Measurements from ENCODE around the gene SH3BP4. TPM values are rescaled to one million over a fixed set of nuclear protein-coding genes. Genes with fewer than 3 reads are reported as not detected.

Gene SH3BP4
- total and polyA plus RNA-seq, 4 donors: 4.1 to 18.4 (median 12.2) TPM

DNA sequence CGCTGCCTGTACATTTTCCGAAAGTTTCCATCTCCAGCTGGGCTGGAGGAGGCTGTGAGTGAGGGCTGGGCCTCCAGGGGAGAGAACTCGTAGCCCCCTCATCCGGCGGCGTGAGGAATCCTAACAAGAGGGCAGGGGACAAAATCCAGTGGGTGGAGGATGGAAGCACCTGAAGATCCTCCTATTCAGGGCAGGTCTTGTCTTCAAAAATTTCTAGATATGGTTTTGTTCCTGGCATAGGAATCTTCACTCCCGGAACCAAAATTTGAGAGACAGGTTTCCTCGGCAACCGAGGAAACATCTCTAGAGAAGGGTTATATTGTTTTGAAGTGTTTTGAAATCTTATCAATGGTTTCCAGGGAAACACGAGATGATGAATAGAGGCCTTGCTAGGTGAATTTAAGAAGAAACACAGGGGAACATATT lies 136.7 kb downstream of the SH3BP4 start (continued):
- TF ChIP-seq, protein P1, sequence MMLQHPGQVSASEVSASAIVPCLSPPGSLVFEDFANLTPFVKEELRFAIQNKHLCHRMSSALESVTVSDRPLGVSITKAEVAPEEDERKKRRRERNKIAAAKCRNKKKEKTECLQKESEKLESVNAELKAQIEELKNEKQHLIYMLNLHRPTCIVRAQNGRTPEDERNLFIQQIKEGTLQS (IDR thresholded peaks at IDR 0.05): no peak

DNA sequence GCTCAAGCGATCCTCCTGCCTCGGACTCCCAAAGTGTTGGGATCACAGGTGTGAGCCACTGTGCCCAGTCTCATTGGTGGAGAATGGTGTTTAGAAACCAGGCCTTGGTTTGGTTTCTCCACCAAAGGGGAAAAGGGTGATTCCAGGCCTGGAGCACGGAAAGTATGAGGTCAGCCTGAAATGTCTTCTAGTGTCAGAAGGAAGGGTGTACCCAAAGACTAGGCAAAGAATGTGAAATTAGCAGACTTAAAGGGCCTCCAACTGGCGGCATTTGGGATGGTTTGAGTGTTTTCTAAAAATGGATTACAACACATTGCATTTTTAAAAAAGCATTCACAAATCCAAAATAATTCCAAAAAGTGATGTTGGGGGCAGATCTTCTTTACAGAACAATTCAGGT lies 139.6 kb downstream of the SH3BP4 start:
- H3K27ac ChIP-seq (ENCODE audit: low read depth in 1 of 2, low read length in 2 of 2): no peak overlapping the region

DNA sequence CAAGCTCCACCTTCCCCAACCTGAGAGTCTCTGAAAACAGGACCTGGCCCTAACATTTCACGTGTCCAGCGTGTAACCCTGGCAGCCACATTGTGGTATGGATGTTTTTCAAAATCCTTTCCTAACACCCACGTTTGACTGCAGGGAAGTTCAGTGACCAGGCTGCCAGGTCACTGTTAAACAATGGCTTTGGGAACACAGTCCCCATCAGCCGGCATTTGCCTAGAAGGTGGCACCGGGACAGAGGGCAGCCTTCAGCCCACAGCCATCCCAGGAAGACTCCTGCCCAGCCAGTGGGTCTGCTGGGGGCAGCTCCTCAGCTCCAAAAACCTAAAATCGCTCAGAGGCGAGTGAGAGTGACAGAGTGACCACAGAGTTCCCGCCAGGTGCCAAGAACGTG lies 140.2 kb downstream of the SH3BP4 start:
- Histone ChIP-seq H3K36me3 (ENCODE audit: control insufficient read depth in 4 of 4, insufficient read depth in 3 of 4, low read depth in 1 of 4, low read length in 3 of 4) (no peaks in the 10 kb centered on the region), H3K4me3 (ENCODE audit: low read depth in 1 of 3, low read length in 3 of 3) (no peak overlapping the region), H3K27ac (ENCODE audit: low read depth in 1 of 2, low read length in 2 of 2) (peak overlapping the region in 1 of 2 donors; percentile 3), H3K27me3 (ENCODE audit: control insufficient read depth in 4 of 4, insufficient read depth in 4 of 4, low read length in 3 of 4) (no peaks in the 10 kb centered on the region), H3K9ac (ENCODE audit: low read depth in 1 of 2, low read length in 2 of 2) (no peak overlapping the region), H3K4me1 (ENCODE audit: control insufficient read depth in 4 of 4, insufficient read depth in 4 of 4, low read length in 3 of 4) (peaks cover 0 to 8% (median 3%) of the 10 kb centered on the region in 4 donors), H3K9me3 (ENCODE audit: control insufficient read depth in 4 of 4, low read length in 3 of 4) (no peaks in the 10 kb centered on the region)
- 57% methylated on average over 9 of the region's 9 CpGs for whole genome bisulfite sequencing
- no peak for DNase-seq (ENCODE audit: low spot score)
- TF ChIP-seq HNF4A (conservative IDR thresholded peaks at IDR 0.05) (peak; percentile 50 to 77), TAF1 (conservative IDR thresholded peaks at IDR 0.05) (no peak), RXRA (IDR thresholded peaks at IDR 0.05) (peak; percentile 88 to 97), EGR1 (IDR thresholded peaks at IDR 0.05; ENCODE audit: low read depth in 2 of 2) (peak in 1 of 2 donors; percentile 68), GABPA (IDR thresholded peaks at IDR 0.05 in 1 of 2, conservative IDR thresholded peaks at IDR 0.05 in 1 of 2) (no peak), NR2F2 (IDR thresholded peaks at IDR 0.05) (no peak), HNF4G (IDR thresholded peaks at IDR 0.05) (no peak), FOXA1 (IDR thresholded peaks at IDR 0.05) (no peak)
- TF ChIP-seq, protein P2, sequence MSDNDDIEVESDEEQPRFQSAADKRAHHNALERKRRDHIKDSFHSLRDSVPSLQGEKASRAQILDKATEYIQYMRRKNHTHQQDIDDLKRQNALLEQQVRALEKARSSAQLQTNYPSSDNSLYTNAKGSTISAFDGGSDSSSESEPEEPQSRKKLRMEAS (IDR thresholded peaks at IDR 0.05): peak; percentile 43
- TF ChIP-seq, protein P3, sequence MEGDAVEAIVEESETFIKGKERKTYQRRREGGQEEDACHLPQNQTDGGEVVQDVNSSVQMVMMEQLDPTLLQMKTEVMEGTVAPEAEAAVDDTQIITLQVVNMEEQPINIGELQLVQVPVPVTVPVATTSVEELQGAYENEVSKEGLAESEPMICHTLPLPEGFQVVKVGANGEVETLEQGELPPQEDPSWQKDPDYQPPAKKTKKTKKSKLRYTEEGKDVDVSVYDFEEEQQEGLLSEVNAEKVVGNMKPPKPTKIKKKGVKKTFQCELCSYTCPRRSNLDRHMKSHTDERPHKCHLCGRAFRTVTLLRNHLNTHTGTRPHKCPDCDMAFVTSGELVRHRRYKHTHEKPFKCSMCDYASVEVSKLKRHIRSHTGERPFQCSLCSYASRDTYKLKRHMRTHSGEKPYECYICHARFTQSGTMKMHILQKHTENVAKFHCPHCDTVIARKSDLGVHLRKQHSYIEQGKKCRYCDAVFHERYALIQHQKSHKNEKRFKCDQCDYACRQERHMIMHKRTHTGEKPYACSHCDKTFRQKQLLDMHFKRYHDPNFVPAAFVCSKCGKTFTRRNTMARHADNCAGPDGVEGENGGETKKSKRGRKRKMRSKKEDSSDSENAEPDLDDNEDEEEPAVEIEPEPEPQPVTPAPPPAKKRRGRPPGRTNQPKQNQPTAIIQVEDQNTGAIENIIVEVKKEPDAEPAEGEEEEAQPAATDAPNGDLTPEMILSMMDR (IDR thresholded peaks at IDR 0.05; ENCODE audit: low read depth, low read length, missing input control): no peak
- TF ChIP-seq, protein P1 (IDR thresholded peaks at IDR 0.05): no peak

More for the DNA sequence above, 139.6 kb downstream of the SH3BP4 start:
- H3K27me3 ChIP-seq (ENCODE audit: control insufficient read depth in 4 of 4, insufficient read depth in 4 of 4, low read length in 3 of 4): no peaks in the 10 kb centered on the region
- H3K9ac ChIP-seq (ENCODE audit: low read depth in 1 of 2, low read length in 2 of 2): no peak overlapping the region
- H3K4me1 ChIP-seq (ENCODE audit: control insufficient read depth in 4 of 4, insufficient read depth in 4 of 4, low read length in 3 of 4): peaks cover 0 to 8% (median 3%) of the 10 kb centered on the region in 4 donors
- DNase-seq (ENCODE audit: low spot score): no peak
- no peak overlapping the region for H3K4me3 ChIP-seq (ENCODE audit: low read depth in 1 of 3, low read length in 3 of 3)
- H3K9me3 ChIP-seq (ENCODE audit: control insufficient read depth in 4 of 4, low read length in 3 of 4): no peaks in the 10 kb centered on the region
- 95% methylated on average over 4 of the region's 4 CpGs for WGBS
- TF ChIP-seq YY1 (IDR thresholded peaks at IDR 0.05): no peak
- TF ChIP-seq FOXA1 (IDR thresholded peaks at IDR 0.05): no peak
- no peak for TF ChIP-seq FOXA2 (IDR thresholded peaks at IDR 0.05)
- no peak for TF ChIP-seq NR2F2 (IDR thresholded peaks at IDR 0.05)
- TF ChIP-seq, protein P4, sequence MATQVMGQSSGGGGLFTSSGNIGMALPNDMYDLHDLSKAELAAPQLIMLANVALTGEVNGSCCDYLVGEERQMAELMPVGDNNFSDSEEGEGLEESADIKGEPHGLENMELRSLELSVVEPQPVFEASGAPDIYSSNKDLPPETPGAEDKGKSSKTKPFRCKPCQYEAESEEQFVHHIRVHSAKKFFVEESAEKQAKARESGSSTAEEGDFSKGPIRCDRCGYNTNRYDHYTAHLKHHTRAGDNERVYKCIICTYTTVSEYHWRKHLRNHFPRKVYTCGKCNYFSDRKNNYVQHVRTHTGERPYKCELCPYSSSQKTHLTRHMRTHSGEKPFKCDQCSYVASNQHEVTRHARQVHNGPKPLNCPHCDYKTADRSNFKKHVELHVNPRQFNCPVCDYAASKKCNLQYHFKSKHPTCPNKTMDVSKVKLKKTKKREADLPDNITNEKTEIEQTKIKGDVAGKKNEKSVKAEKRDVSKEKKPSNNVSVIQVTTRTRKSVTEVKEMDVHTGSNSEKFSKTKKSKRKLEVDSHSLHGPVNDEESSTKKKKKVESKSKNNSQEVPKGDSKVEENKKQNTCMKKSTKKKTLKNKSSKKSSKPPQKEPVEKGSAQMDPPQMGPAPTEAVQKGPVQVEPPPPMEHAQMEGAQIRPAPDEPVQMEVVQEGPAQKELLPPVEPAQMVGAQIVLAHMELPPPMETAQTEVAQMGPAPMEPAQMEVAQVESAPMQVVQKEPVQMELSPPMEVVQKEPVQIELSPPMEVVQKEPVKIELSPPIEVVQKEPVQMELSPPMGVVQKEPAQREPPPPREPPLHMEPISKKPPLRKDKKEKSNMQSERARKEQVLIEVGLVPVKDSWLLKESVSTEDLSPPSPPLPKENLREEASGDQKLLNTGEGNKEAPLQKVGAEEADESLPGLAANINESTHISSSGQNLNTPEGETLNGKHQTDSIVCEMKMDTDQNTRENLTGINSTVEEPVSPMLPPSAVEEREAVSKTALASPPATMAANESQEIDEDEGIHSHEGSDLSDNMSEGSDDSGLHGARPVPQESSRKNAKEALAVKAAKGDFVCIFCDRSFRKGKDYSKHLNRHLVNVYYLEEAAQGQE (IDR thresholded peaks at IDR 0.05): no peak
- TF ChIP-seq, protein P2 (IDR thresholded peaks at IDR 0.05): no peak
- TF ChIP-seq RAD21 (IDR thresholded peaks at IDR 0.05): no peak
- TF ChIP-seq, protein P1 (IDR thresholded peaks at IDR 0.05): no peak
- TF ChIP-seq, protein P5, sequence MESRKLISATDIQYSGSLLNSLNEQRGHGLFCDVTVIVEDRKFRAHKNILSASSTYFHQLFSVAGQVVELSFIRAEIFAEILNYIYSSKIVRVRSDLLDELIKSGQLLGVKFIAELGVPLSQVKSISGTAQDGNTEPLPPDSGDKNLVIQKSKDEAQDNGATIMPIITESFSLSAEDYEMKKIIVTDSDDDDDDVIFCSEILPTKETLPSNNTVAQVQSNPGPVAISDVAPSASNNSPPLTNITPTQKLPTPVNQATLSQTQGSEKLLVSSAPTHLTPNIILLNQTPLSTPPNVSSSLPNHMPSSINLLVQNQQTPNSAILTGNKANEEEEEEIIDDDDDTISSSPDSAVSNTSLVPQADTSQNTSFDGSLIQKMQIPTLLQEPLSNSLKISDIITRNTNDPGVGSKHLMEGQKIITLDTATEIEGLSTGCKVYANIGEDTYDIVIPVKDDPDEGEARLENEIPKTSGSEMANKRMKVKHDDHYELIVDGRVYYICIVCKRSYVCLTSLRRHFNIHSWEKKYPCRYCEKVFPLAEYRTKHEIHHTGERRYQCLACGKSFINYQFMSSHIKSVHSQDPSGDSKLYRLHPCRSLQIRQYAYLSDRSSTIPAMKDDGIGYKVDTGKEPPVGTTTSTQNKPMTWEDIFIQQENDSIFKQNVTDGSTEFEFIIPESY (IDR thresholded peaks at IDR 0.05): no peak
- TF ChIP-seq RXRA (IDR thresholded peaks at IDR 0.05): no peak
- TF ChIP-seq SP1 (IDR thresholded peaks at IDR 0.05): no peak
- TF ChIP-seq TAF1 (conservative IDR thresholded peaks at IDR 0.05): no peak
- no peak for TF ChIP-seq HNF4G (IDR thresholded peaks at IDR 0.05)
- TF ChIP-seq HNF4A (conservative IDR thresholded peaks at IDR 0.05): no peak
- TF ChIP-seq EGR1 (IDR thresholded peaks at IDR 0.05; ENCODE audit: low read depth in 2 of 2): no peak
- H3K36me3 ChIP-seq (ENCODE audit: control insufficient read depth in 4 of 4, insufficient read depth in 3 of 4, low read depth in 1 of 4, low read length in 3 of 4): no peaks in the 10 kb centered on the region
